Measurements from ENCODE around the gene ATP10D. TPM values are rescaled to one million over a fixed set of nuclear protein-coding genes. Genes with fewer than 3 reads are reported as not detected.
"Not testable (repeated sequence)": the region's sequence is repeated elsewhere in the genome, so short reads cannot be mapped to it uniquely, and the experiment has no call there.

Gene ATP10D
- total RNA-seq, 1 donor from 2014 or later: 8.0 TPM

GRCh38 chr4:47484168-47484567 is 907 bp upstream of the ATP10D start:
- ATAC-seq: no peak
- no peak for DNase-seq (ENCODE audit: missing footprints)
- intact Hi-C loops (cut with DNase I): loop anchor here (2.0 kb wide), 1 partner anchor 21 kb away; the partner anchor contains the start of gene COMMD8

GRCh38 chr4:47485768-47486167 is 693 bp downstream of the ATP10D start:
- ATAC-seq (no peak), DNase-seq (ENCODE audit: missing footprints) (no peak)
- intact Hi-C loops (cut with DNase I): loop anchor here (2.0 to 5.0 kb wide), 2 partner anchors 23 to 82 kb away; partner anchors contain the start of gene COMMD8

- intact Hi-C loops (cut with DNase I): loop anchor here (5.0 kb wide), 1 partner anchor 81 kb away; no protein-coding TSS in a partner anchor
- ATAC-seq (no peak), DNase-seq (ENCODE audit: missing footprints) (no peak)
These were observed 1.2 kb downstream of the ATP10D start for GRCh38 chr4:47486231-47486673.

GRCh38 chr4:47486727-47487126 is 1.7 kb downstream of the ATP10D start:
- intact Hi-C loops (cut with DNase I): loop anchor here (5.0 kb wide), 1 partner anchor 81 kb away; no protein-coding TSS in a partner anchor
- not testable (repeated sequence) for DNase-seq (ENCODE audit: missing footprints); ATAC-seq

- ATAC-seq (no peak), DNase-seq (ENCODE audit: missing footprints) (no peak)
- intact Hi-C loops (cut with DNase I): loop anchor here (5.0 kb wide), 1 partner anchor 79 kb away; no protein-coding TSS in a partner anchor
These were observed 3.6 kb downstream of the ATP10D start for GRCh38 chr4:47488706-47489105.

GRCh38 chr4:47490550-47490949 is 5.5 kb downstream of the ATP10D start:
- DNase-seq (ENCODE audit: missing footprints): no peak
- ATAC-seq: peak; percentile 69
- intact Hi-C loops (cut with DNase I): no loop called here

- no peak for ATAC-seq
- no peak for DNase-seq (ENCODE audit: missing footprints)
- intact Hi-C loops (cut with DNase I): no loop called here
These were observed 8.4 kb downstream of the ATP10D start for GRCh38 chr4:47493238-47494123.

GRCh38 chr4:47494124-47494430 is 9.0 kb downstream of the ATP10D start:
- intact Hi-C loops (cut with DNase I): no loop called here

GRCh38 chr4:47498899-47499298 is 13.8 kb downstream of the ATP10D start:
- DNase-seq (ENCODE audit: missing footprints): no peak
- intact Hi-C loops (cut with DNase I): no loop called here
- no peak for ATAC-seq

More at GRCh38 chr4:47494124-47494430, 9.0 kb downstream of the ATP10D start:
- DNase-seq (ENCODE audit: missing footprints) (no peak), ATAC-seq (no peak)

GRCh38 chr4:47499700-47500099 is 14.6 kb downstream of the ATP10D start:
- intact Hi-C loops (cut with DNase I): no loop called here
- ATAC-seq: no peak

GRCh38 chr4:47500776-47501175 is 15.7 kb downstream of the ATP10D start:
- DNase-seq (ENCODE audit: missing footprints) (no peak), ATAC-seq (no peak)
- intact Hi-C loops (cut with DNase I): no loop called here

More at GRCh38 chr4:47499700-47500099, 14.6 kb downstream of the ATP10D start:
- no peak for DNase-seq (ENCODE audit: missing footprints)

- DNase-seq (ENCODE audit: missing footprints) (no peak), ATAC-seq (no peak)
- intact Hi-C loops (cut with DNase I): no loop called here
These were observed 20.1 kb downstream of the ATP10D start for GRCh38 chr4:47505147-47505546.

GRCh38 chr4:47505666-47506065 is 20.6 kb downstream of the ATP10D start:
- no peak for DNase-seq (ENCODE audit: missing footprints)
- intact Hi-C loops (cut with DNase I): no loop called here
- ATAC-seq: no peak

GRCh38 chr4:47510506-47511143 is 25.6 kb downstream of the ATP10D start:
- ATAC-seq (no peak), DNase-seq (ENCODE audit: missing footprints) (no peak)
- intact Hi-C loops (cut with DNase I): no loop called here

GRCh38 chr4:47513461-47513860 is 28.4 kb downstream of the ATP10D start:
- no peak for DNase-seq (ENCODE audit: missing footprints)
- no peak for ATAC-seq
- intact Hi-C loops (cut with DNase I): no loop called here

GRCh38 chr4:47519239-47519883 is 34.3 kb downstream of the ATP10D start:
- intact Hi-C loops (cut with DNase I): no loop called here
- DNase-seq (ENCODE audit: missing footprints) (no peak), ATAC-seq (no peak)

- peak; percentile 73 for ATAC-seq
- intact Hi-C loops (cut with DNase I): no loop called here
- DNase-seq (ENCODE audit: missing footprints): no peak
These were observed 40.2 kb downstream of the ATP10D start for GRCh38 chr4:47525154-47525819.

- ATAC-seq (no peak), DNase-seq (ENCODE audit: missing footprints) (no peak)
- intact Hi-C loops (cut with DNase I): no loop called here
These were observed 41.2 kb downstream of the ATP10D start for GRCh38 chr4:47526281-47526680.

- ATAC-seq; intact Hi-C loops (cut with DNase I); DNase-seq (ENCODE audit: missing footprints): not testable (repeated sequence)
These were observed 43.6 kb downstream of the ATP10D start for GRCh38 chr4:47528646-47529045.

All from Right ventricle myocardium inferior (tissue), 1 donor.